Measurements from ENCODE around the gene CAPNS2.

Gene CAPNS2

GRCh38 chr16:55566432-55567175 is at the start of gene CAPNS2:
CAPNS2 (plus strand) TSS chr16:55566684; CDS start chr16:55566757, 73 bp downstream.
- Histone ChIP-seq H2AFZ (ENCODE audit: low read depth, low read length, severe bottlenecking) (no peak within 1 kb of the TSS), H3K27me3 (ENCODE audit: low read length) (no peaks in the 10 kb centered on the region), H3K9ac (ENCODE audit: low read length) (no peak within 1 kb of the TSS), H3K9me2 (replicated peaks; ENCODE audit: insufficient read depth, low read length) (no peaks in the 10 kb centered on the region), H3K79me2 (ENCODE audit: insufficient read depth, low read length) (no peaks in the 10 kb centered on the region), H3K36me3 (ENCODE audit: low read length) (no peaks in the 10 kb centered on the region), H3F3A (ENCODE audit: insufficient read depth) (no peaks in the 10 kb centered on the region), H3K4me2 (ENCODE audit: low read depth, low read length, poor library complexity, severe bottlenecking) (no peak within 1 kb of the TSS), H4K20me1 (ENCODE audit: low read depth, low read length) (no peaks in the 10 kb centered on the region), H3K27ac (ENCODE audit: low read depth, low read length) (no peak within 1 kb of the TSS), H3K9me3 (ENCODE audit: insufficient read depth, low read length) (no peaks in the 10 kb centered on the region), H3K4me3 (ENCODE audit: insufficient read depth, low read length, poor library complexity, severe bottlenecking) (no peak within 1 kb of the TSS)
- TF ChIP-seq EZH2phosphoT487 (conservative IDR thresholded peaks at IDR 0.05; ENCODE audit: low read length) = no peak
- TF ChIP-seq, protein P1, sequence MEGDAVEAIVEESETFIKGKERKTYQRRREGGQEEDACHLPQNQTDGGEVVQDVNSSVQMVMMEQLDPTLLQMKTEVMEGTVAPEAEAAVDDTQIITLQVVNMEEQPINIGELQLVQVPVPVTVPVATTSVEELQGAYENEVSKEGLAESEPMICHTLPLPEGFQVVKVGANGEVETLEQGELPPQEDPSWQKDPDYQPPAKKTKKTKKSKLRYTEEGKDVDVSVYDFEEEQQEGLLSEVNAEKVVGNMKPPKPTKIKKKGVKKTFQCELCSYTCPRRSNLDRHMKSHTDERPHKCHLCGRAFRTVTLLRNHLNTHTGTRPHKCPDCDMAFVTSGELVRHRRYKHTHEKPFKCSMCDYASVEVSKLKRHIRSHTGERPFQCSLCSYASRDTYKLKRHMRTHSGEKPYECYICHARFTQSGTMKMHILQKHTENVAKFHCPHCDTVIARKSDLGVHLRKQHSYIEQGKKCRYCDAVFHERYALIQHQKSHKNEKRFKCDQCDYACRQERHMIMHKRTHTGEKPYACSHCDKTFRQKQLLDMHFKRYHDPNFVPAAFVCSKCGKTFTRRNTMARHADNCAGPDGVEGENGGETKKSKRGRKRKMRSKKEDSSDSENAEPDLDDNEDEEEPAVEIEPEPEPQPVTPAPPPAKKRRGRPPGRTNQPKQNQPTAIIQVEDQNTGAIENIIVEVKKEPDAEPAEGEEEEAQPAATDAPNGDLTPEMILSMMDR (IDR thresholded peaks at IDR 0.05; ENCODE audit: insufficient read depth, low read length, poor library complexity, severe bottlenecking) = no peak

GRCh38 chr16:55521792-55522191 is 44.7 kb upstream of the CAPNS2 start:
- Histone ChIP-seq H3K36me3 (ENCODE audit: low read length) (no peaks in the 10 kb centered on the region), H3K9me3 (ENCODE audit: insufficient read depth, low read length) (no peaks in the 10 kb centered on the region), H3K79me2 (ENCODE audit: insufficient read depth, low read length) (no peaks in the 10 kb centered on the region), H3K9me2 (replicated peaks; ENCODE audit: insufficient read depth, low read length) (no peaks in the 10 kb centered on the region), H3K9ac (ENCODE audit: low read length) (no peak overlapping the region), H2AFZ (ENCODE audit: low read depth, low read length, severe bottlenecking) (no peak overlapping the region), H3K27ac (ENCODE audit: low read depth, low read length) (no peak overlapping the region), H3K4me3 (ENCODE audit: insufficient read depth, low read length, poor library complexity, severe bottlenecking) (no peak overlapping the region), H4K20me1 (ENCODE audit: low read depth, low read length) (no peaks in the 10 kb centered on the region), H3K27me3 (ENCODE audit: low read length) (no peaks in the 10 kb centered on the region; the same call in 1 of the 2 replicates), H3F3A (ENCODE audit: insufficient read depth) (no peaks in the 10 kb centered on the region), H3K4me2 (ENCODE audit: low read depth, low read length, poor library complexity, severe bottlenecking) (no peak overlapping the region)
- no peak for TF ChIP-seq EZH2phosphoT487 (conservative IDR thresholded peaks at IDR 0.05; ENCODE audit: low read length)
- TF ChIP-seq, protein P1 (IDR thresholded peaks at IDR 0.05; ENCODE audit: insufficient read depth, low read length, poor library complexity, severe bottlenecking) = no peak

DNA sequence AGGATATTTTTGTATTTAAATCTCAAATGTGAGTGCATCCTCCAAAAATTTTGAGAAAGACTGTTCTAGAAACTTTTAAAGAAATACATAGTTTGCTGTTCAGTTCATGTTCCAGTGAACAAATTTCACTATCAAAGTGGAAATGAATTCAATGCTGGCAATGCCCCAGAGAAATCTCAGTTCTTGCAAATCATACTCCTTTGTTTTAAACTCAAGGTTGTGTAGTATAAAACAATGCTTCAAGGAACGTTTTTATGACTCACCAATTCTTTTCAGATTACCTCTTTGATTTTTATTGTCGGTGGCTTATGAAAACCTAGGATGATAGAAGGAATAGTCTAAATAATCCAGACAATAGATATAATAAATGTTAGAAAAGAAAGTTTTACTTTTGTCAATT is 40.0 kb upstream of the CAPNS2 start:
- no peaks in the 10 kb centered on the region; the same call in 1 of the 2 replicates for H3K27me3 ChIP-seq (ENCODE audit: low read length)
- no peak overlapping the region for H2AFZ ChIP-seq (ENCODE audit: low read depth, low read length, severe bottlenecking)
- H3K79me2 ChIP-seq (ENCODE audit: insufficient read depth, low read length) = no peaks in the 10 kb centered on the region
- no peak overlapping the region for H3K9ac ChIP-seq (ENCODE audit: low read length)
- H3F3A ChIP-seq (ENCODE audit: insufficient read depth) = no peaks in the 10 kb centered on the region
- no peaks in the 10 kb centered on the region for H3K9me3 ChIP-seq (ENCODE audit: insufficient read depth, low read length)
- no peak overlapping the region for H3K27ac ChIP-seq (ENCODE audit: low read depth, low read length)
- no peaks in the 10 kb centered on the region for H4K20me1 ChIP-seq (ENCODE audit: low read depth, low read length)
- H3K4me2 ChIP-seq (ENCODE audit: low read depth, low read length, poor library complexity, severe bottlenecking) = no peak overlapping the region
- H3K9me2 ChIP-seq (replicated peaks; ENCODE audit: insufficient read depth, low read length) = no peaks in the 10 kb centered on the region
- TF ChIP-seq, protein P1 (IDR thresholded peaks at IDR 0.05; ENCODE audit: insufficient read depth, low read length, poor library complexity, severe bottlenecking) = no peak
- no peak for TF ChIP-seq EZH2phosphoT487 (conservative IDR thresholded peaks at IDR 0.05; ENCODE audit: low read length)
- no peak overlapping the region for H3K4me3 ChIP-seq (ENCODE audit: insufficient read depth, low read length, poor library complexity, severe bottlenecking)
- H3K36me3 ChIP-seq (ENCODE audit: low read length) = no peaks in the 10 kb centered on the region
